Measurements from ENCODE around the gene HOXC10. TPM values are rescaled to one million over a fixed set of nuclear protein-coding genes. Genes with fewer than 3 reads are reported as not detected.

The HOXC10 gene
- total and polyA plus RNA-seq, 10 of the 15 experiments (the other 5 are each of a cell fraction or from before 2014, with no cell fraction given) = 0.59 TPM; not detected in 9

DNA sequence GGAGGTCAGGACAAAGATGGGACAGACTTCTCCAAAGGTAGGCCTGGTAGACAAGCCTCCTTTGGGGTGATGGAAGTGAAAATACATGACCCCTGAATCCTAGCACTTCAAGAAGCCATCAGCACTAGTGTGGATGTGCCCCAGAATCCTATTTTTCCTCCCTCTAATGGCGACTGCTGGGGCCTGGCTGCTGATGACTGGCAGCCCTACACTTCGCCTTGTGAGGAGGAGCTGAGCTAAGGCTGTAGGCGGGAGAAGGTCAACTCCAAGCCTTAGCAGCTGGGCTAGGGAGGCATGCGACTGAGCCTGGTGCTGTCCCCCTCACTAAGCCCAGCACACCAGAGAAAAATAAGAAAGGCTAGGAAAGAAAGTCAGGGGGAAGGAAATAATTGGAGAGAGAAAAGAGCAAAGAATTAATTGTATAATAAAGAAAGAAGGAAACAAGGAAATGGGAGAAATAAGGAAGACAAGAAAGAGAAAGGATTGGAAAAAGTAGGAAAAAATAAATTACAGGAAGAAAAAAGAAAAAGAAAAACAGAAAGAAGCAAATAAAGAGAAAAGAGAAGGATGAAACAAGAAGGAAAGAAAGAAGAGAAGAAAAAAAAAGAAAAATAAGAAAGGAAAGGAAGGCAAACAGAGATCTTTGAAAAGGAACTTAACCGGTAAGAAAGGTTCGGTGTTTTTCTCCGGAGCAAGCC is 4.7 kb upstream of the HOXC10 start:
- intact Hi-C loops (cut with micrococcal nuclease; ENCODE audit: unreplicated experiment) (loop anchor here (10.0 kb wide), 2 partner anchors 185 to 275 kb away; no protein-coding TSS in a partner anchor), in situ Hi-C loops (cut with MboI) (no loop called here)
- CTCF ChIA-PET = interaction anchor here (0.8 to 1.4 kb wide), 5 partner anchors 12 to 235 kb away, joined by 3 to 5 read pairs (median 4); no protein-coding TSS in a partner anchor

More for the DNA sequence above, 4.7 kb upstream of the HOXC10 start:
- Histone ChIP-seq H4K20me1 (ENCODE audit: control insufficient read depth, insufficient read depth) (no peaks in the 10 kb centered on the region), H3K9me3 (replicated peaks; ENCODE audit: control insufficient read depth, insufficient read depth, low read length) (no peaks in the 10 kb centered on the region; the same call in 1 of the 3 replicates), H3K79me2 (ENCODE audit: control insufficient read depth, insufficient read depth, low read length) (no peaks in the 10 kb centered on the region), H2AFZ (ENCODE audit: control insufficient read depth, low read depth, low read length) (no peak overlapping the region), H3K36me3 (ENCODE audit: control insufficient read depth in 2 of 2, insufficient read depth in 2 of 2, low read length in 1 of 2) (no peaks in the 10 kb centered on the region), H3K9ac (ENCODE audit: control insufficient read depth, insufficient read depth, low read length) (no peak overlapping the region), H3K4me2 (ENCODE audit: control insufficient read depth, insufficient read depth) (no peak overlapping the region), H3K27ac (ENCODE audit: control insufficient read depth, insufficient read depth) (no peak overlapping the region), H3K4me1 (ENCODE audit: control insufficient read depth, insufficient read depth, low read length) (peaks cover 26% of the 10 kb centered on the region), H3K27me3 (replicated peaks in 1 of 2; ENCODE audit: control insufficient read depth in 2 of 2, insufficient read depth in 2 of 2, low read length in 1 of 2) (peaks cover 26 to 37% of the 10 kb centered on the region in 2 experiments), H3K4me3 (no peak overlapping the region)
- RAD21 ChIA-PET (ENCODE audit: unreplicated experiment) = no interaction called here
- SMC1A ChIA-PET (ENCODE audit: uncharacterized antibody, unreplicated experiment) = no interaction called here
- POLR2A ChIA-PET = interaction anchor here (0.7 kb wide), 1 partner anchor 1702 kb away, joined by 4 read pairs; no protein-coding TSS in a partner anchor
- no TSS peak for BruUV-seq (replicated peaks)
- WGBS (ENCODE audit: insufficient coverage, insufficient replicate concordance, low lambda C conversion rate, missing lambda C conversion rate) = 11% methylated on average over 7 of the region's 7 CpGs
- FAIRE-seq (no peak), DNase-seq (ENCODE audit: low read depth, low spot score) (no peak), ATAC-seq (no peak)
- TF ChIP-seq SUZ12 (IDR thresholded peaks at IDR 0.05; ENCODE audit: unreplicated experiment) = no peak
- no peak for TF ChIP-seq MEF2A (IDR thresholded peaks at IDR 0.05; ENCODE audit: insufficient read depth, low read depth, low read length)
- no peak for TF ChIP-seq FOXK2 (IDR thresholded peaks at IDR 0.05)
- TF ChIP-seq RAD51 (IDR thresholded peaks at IDR 0.05) = no peak
- no peak for TF ChIP-seq ZNF207 (IDR thresholded peaks at IDR 0.05; ENCODE audit: borderline replicate concordance)
- TF ChIP-seq, protein P1, sequence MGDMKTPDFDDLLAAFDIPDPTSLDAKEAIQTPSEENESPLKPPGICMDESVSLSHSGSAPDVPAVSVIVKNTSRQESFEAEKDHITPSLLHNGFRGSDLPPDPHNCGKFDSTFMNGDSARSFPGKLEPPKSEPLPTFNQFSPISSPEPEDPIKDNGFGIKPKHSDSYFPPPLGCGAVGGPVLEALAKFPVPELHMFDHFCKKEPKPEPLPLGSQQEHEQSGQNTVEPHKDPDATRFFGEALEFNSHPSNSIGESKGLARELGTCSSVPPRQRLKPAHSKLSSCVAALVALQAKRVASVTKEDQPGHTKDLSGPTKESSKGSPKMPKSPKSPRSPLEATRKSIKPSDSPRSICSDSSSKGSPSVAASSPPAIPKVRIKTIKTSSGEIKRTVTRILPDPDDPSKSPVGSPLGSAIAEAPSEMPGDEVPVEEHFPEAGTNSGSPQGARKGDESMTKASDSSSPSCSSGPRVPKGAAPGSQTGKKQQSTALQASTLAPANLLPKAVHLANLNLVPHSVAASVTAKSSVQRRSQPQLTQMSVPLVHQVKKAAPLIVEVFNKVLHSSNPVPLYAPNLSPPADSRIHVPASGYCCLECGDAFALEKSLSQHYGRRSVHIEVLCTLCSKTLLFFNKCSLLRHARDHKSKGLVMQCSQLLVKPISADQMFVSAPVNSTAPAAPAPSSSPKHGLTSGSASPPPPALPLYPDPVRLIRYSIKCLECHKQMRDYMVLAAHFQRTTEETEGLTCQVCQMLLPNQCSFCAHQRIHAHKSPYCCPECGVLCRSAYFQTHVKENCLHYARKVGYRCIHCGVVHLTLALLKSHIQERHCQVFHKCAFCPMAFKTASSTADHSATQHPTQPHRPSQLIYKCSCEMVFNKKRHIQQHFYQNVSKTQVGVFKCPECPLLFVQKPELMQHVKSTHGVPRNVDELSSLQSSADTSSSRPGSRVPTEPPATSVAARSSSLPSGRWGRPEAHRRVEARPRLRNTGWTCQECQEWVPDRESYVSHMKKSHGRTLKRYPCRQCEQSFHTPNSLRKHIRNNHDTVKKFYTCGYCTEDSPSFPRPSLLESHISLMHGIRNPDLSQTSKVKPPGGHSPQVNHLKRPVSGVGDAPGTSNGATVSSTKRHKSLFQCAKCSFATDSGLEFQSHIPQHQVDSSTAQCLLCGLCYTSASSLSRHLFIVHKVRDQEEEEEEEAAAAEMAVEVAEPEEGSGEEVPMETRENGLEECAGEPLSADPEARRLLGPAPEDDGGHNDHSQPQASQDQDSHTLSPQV (IDR thresholded peaks at IDR 0.05) = no peak
- TF ChIP-seq SMAD5 (IDR thresholded peaks at IDR 0.05; ENCODE audit: low read depth) = no peak
- no peak for TF ChIP-seq CBX3 (IDR thresholded peaks at IDR 0.05; ENCODE audit: borderline replicate concordance, low read depth)
- no peak for TF ChIP-seq NFIC (IDR thresholded peaks at IDR 0.05; ENCODE audit: low read depth, low read length)
- TF ChIP-seq SREBF2 (IDR thresholded peaks at IDR 0.05; ENCODE audit: low read length) = no peak
- TF ChIP-seq EED (IDR thresholded peaks at IDR 0.05; ENCODE audit: low read depth) = no peak
- TF ChIP-seq NR2F1 (conservative IDR thresholded peaks at IDR 0.05) = no peak
- no peak for TF ChIP-seq ASH2L (IDR thresholded peaks at IDR 0.05; ENCODE audit: borderline replicate concordance, low read depth)
- TF ChIP-seq HDAC2 (IDR thresholded peaks at IDR 0.05) = no peak
- TF ChIP-seq HCFC1 (IDR thresholded peaks at IDR 0.05; ENCODE audit: low read length) = no peak
